ENCODE results near the gene ARMH4. TPM values are rescaled to one million over a fixed set of nuclear protein-coding genes. Genes with fewer than 3 reads are reported as not detected.

Gene ARMH4
- total and polyA plus RNA-seq, 10 of the 15 experiments (the other 5 are each of a cell fraction or from before 2014, with no cell fraction given), result 0.50 to 0.97 (median 0.60) TPM; not detected in 7

DNA sequence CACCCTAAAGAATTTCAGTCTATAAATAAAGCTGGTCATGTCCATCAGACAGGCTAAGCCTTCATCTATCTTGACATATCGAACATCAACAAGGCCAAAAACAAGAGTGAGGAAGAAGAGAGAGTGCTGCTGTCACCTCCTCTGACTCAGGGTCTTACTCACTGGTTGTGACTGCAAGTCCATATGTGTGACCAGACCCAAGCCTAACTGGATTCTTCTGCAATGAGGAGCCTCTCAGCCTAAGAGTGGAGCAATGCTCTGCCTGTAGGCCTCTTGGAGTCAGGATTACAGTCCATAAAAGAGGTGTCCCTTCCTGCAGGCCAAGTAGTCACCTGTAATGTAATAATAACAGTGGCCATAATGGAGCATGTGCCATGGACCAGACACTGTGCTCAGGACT is 165.0 kb downstream of the ARMH4 start:
- BruUV-seq (replicated peaks), result no TSS peak

DNA sequence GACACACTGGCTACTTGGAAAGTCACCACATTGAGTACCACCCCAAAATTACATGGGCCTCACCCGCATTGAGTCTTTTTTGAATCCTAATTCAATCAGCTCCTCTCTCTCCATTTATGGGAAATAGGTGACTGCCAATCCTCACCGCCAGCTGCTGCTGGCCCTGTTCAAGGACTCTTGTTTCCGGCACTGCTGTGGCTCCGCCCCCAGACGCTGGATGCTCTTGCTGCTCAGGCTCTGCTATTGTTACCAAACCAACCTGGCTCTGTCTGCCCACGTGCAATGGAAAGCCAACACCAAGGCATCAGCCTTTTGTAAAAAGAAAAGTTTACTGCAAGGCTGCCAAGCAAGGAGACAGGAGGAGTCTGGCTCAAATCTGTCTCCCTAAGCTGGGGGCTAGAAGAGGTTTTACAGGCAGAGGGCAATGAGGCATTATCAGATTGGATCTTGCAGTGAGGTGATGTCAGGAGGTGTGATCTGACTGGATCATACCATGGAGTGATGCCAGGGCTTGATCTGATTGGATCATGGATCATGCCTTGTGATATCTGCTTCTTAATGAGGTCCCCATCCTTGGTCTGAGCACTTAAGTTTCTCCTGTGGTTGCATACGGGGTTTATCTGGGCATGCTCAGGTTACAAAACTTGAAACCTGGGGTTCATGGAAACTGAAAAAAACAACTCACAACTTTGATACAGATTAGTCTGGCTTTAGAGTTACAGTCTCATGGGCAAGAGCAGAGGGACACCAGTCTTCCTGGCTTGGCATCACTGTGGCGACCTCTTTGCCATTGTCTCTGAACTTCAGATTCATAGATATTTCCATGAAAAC is 169.0 kb downstream of the ARMH4 start:
- intact Hi-C loops (cut with micrococcal nuclease; ENCODE audit: unreplicated experiment) (no loop called here), in situ Hi-C loops (cut with MboI) (no loop called here)
- POLR2A ChIA-PET, result no interaction called here
- H3K9me3 ChIP-seq (replicated peaks; ENCODE audit: control insufficient read depth, insufficient read depth, low read length), result no peaks in the 10 kb centered on the region
- TF ChIP-seq, protein P1, sequence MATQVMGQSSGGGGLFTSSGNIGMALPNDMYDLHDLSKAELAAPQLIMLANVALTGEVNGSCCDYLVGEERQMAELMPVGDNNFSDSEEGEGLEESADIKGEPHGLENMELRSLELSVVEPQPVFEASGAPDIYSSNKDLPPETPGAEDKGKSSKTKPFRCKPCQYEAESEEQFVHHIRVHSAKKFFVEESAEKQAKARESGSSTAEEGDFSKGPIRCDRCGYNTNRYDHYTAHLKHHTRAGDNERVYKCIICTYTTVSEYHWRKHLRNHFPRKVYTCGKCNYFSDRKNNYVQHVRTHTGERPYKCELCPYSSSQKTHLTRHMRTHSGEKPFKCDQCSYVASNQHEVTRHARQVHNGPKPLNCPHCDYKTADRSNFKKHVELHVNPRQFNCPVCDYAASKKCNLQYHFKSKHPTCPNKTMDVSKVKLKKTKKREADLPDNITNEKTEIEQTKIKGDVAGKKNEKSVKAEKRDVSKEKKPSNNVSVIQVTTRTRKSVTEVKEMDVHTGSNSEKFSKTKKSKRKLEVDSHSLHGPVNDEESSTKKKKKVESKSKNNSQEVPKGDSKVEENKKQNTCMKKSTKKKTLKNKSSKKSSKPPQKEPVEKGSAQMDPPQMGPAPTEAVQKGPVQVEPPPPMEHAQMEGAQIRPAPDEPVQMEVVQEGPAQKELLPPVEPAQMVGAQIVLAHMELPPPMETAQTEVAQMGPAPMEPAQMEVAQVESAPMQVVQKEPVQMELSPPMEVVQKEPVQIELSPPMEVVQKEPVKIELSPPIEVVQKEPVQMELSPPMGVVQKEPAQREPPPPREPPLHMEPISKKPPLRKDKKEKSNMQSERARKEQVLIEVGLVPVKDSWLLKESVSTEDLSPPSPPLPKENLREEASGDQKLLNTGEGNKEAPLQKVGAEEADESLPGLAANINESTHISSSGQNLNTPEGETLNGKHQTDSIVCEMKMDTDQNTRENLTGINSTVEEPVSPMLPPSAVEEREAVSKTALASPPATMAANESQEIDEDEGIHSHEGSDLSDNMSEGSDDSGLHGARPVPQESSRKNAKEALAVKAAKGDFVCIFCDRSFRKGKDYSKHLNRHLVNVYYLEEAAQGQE (IDR thresholded peaks at IDR 0.05; ENCODE audit: low read depth, low read length), result no peak
- TF ChIP-seq, protein P2, sequence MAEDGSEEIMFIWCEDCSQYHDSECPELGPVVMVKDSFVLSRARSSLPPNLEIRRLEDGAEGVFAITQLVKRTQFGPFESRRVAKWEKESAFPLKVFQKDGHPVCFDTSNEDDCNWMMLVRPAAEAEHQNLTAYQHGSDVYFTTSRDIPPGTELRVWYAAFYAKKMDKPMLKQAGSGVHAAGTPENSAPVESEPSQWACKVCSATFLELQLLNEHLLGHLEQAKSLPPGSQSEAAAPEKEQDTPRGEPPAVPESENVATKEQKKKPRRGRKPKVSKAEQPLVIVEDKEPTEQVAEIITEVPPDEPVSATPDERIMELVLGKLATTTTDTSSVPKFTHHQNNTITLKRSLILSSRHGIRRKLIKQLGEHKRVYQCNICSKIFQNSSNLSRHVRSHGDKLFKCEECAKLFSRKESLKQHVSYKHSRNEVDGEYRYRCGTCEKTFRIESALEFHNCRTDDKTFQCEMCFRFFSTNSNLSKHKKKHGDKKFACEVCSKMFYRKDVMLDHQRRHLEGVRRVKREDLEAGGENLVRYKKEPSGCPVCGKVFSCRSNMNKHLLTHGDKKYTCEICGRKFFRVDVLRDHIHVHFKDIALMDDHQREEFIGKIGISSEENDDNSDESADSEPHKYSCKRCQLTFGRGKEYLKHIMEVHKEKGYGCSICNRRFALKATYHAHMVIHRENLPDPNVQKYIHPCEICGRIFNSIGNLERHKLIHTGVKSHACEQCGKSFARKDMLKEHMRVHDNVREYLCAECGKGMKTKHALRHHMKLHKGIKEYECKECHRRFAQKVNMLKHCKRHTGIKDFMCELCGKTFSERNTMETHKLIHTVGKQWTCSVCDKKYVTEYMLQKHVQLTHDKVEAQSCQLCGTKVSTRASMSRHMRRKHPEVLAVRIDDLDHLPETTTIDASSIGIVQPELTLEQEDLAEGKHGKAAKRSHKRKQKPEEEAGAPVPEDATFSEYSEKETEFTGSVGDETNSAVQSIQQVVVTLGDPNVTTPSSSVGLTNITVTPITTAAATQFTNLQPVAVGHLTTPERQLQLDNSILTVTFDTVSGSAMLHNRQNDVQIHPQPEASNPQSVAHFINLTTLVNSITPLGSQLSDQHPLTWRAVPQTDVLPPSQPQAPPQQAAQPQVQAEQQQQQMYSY (CRISPR knock-in tag; IDR thresholded peaks at IDR 0.05), result no peak
- TF ChIP-seq JUND (IDR thresholded peaks at IDR 0.05; ENCODE audit: low read depth, low read length) (no peak), NFYA (IDR thresholded peaks at IDR 0.05; ENCODE audit: borderline replicate concordance, low read depth, low read length) (no peak), ZNF384 (IDR thresholded peaks at IDR 0.05; ENCODE audit: borderline replicate concordance, low read depth, low read length) (no peak)
- 47% methylated on average over 8 of the region's 8 CpGs for WGBS (ENCODE audit: insufficient coverage, insufficient replicate concordance, low lambda C conversion rate, missing lambda C conversion rate)
- DNase-seq (ENCODE audit: low read depth, low spot score) (no peak), FAIRE-seq (no peak), ATAC-seq (no peak; the same call in 2 of the 3 replicates)
- no TSS peak for BruUV-seq (replicated peaks)
- no peak overlapping the region for H3K4me3 ChIP-seq
- no peak overlapping the region for H2AFZ ChIP-seq (ENCODE audit: control insufficient read depth, low read depth, low read length)
- H3K79me2 ChIP-seq (ENCODE audit: control insufficient read depth, insufficient read depth, low read length), result no peaks in the 10 kb centered on the region
- H3K9ac ChIP-seq (ENCODE audit: control insufficient read depth, insufficient read depth, low read length), result no peak overlapping the region
- SMC1A ChIA-PET (ENCODE audit: uncharacterized antibody, unreplicated experiment), result no interaction called here
- H3K27ac ChIP-seq (ENCODE audit: control insufficient read depth, insufficient read depth), result no peak overlapping the region
- RAD21 ChIA-PET (ENCODE audit: unreplicated experiment), result no interaction called here
- H3K4me1 ChIP-seq (ENCODE audit: control insufficient read depth, insufficient read depth, low read length), result no peaks in the 10 kb centered on the region
- CTCF ChIA-PET, result no interaction called here
- no peak overlapping the region for H3K4me2 ChIP-seq (ENCODE audit: control insufficient read depth, insufficient read depth)
- no peaks in the 10 kb centered on the region for H4K20me1 ChIP-seq (ENCODE audit: control insufficient read depth, insufficient read depth)
- no peaks in the 10 kb centered on the region for H3K36me3 ChIP-seq (ENCODE audit: control insufficient read depth in 2 of 2, insufficient read depth in 2 of 2, low read length in 1 of 2)
- H3K27me3 ChIP-seq (replicated peaks in 1 of 2; ENCODE audit: control insufficient read depth in 2 of 2, insufficient read depth in 2 of 2, low read length in 1 of 2), result no peaks in the 10 kb centered on the region; a peak in 1 of 4 replicates

More for the DNA sequence above, 165.0 kb downstream of the ARMH4 start:
- SMC1A ChIA-PET (ENCODE audit: uncharacterized antibody, unreplicated experiment), result no interaction called here
- Histone ChIP-seq H3K4me1 (ENCODE audit: control insufficient read depth, insufficient read depth, low read length) (no peaks in the 10 kb centered on the region), H2AFZ (ENCODE audit: control insufficient read depth, low read depth, low read length) (no peak overlapping the region), H3K4me3 (no peak overlapping the region), H3K9ac (ENCODE audit: control insufficient read depth, insufficient read depth, low read length) (no peak overlapping the region), H3K27ac (ENCODE audit: control insufficient read depth, insufficient read depth) (no peak overlapping the region), H3K27me3 (replicated peaks in 1 of 2; ENCODE audit: control insufficient read depth in 2 of 2, insufficient read depth in 2 of 2, low read length in 1 of 2) (no peaks in the 10 kb centered on the region; a peak in 1 of 4 replicates), H3K79me2 (ENCODE audit: control insufficient read depth, insufficient read depth, low read length) (no peaks in the 10 kb centered on the region), H3K4me2 (ENCODE audit: control insufficient read depth, insufficient read depth) (no peak overlapping the region), H3K9me3 (replicated peaks; ENCODE audit: control insufficient read depth, insufficient read depth, low read length) (no peaks in the 10 kb centered on the region), H3K36me3 (ENCODE audit: control insufficient read depth in 2 of 2, insufficient read depth in 2 of 2, low read length in 1 of 2) (no peaks in the 10 kb centered on the region), H4K20me1 (ENCODE audit: control insufficient read depth, insufficient read depth) (no peaks in the 10 kb centered on the region)
- in situ Hi-C loops (cut with MboI), result no loop called here
- TF ChIP-seq MEF2B (IDR thresholded peaks at IDR 0.05; ENCODE audit: partially characterized antibody, poor library complexity, severe bottlenecking) (no peak), JUNB (IDR thresholded peaks at IDR 0.05) (no peak), NR2F1 (conservative IDR thresholded peaks at IDR 0.05) (no peak), IKZF2 (IDR thresholded peaks at IDR 0.05) (no peak), POLR2AphosphoS5 (IDR thresholded peaks at IDR 0.05; ENCODE audit: low read length) (no peak), RAD51 (IDR thresholded peaks at IDR 0.05) (no peak), ATF7 (IDR thresholded peaks at IDR 0.05; ENCODE audit: low read depth) (no peak)
- CTCF ChIA-PET, result no interaction called here
- WGBS (ENCODE audit: insufficient coverage, insufficient replicate concordance, low lambda C conversion rate, missing lambda C conversion rate), result 0% methylated on average over 1 of the region's 1 CpG
- FAIRE-seq (no peak), DNase-seq (ENCODE audit: low read depth, low spot score) (no peak), ATAC-seq (no peak)
- RAD21 ChIA-PET (ENCODE audit: unreplicated experiment), result no interaction called here
- POLR2A ChIA-PET, result interaction anchor here (0.5 kb wide), 1 partner anchor 49 kb away, joined by 3 read pairs; no protein-coding TSS in a partner anchor
- intact Hi-C loops (cut with micrococcal nuclease; ENCODE audit: unreplicated experiment), result no loop called here
